Heart left ventricle (tissue), 16 donors: ENCODE data around the gene RPS6KC1. TPM values are rescaled to one million over a fixed set of nuclear protein-coding genes. Genes with fewer than 3 reads are reported as not detected.

Source experiments
- ATAC-seq, 4 donors: fragments of 200-7000 bp; cut with Tn5 transposase; one replicate each; pipeline ENCODE4 v1.9.1; 2020 to 2022; ENCODE audit warnings: moderate library complexity in 4 of 4, mild to moderate bottlenecking in 3 of 4, moderate number of reproducible peaks in 1 of 4
- DNase-seq, 5 donors: peaks; one replicate each; pipeline ENCODE4 v3.0.0-alpha.2; 2020
- H3K27ac ChIP-seq, 12 donors: fragments of 200-600 bp; sonication (generic) in 4 of 12; one replicate each; pipeline versions ENCODE4 v1.5.0 to v1.8.0; 2016 to 2022; ENCODE audit warnings: mild to moderate bottlenecking in 2 of 12
- H3K27me3 ChIP-seq, 9 donors: fragments of 200-600 bp; sonication (generic) in 2 of 9; one replicate each; pipeline versions ENCODE4 v1.5.1 to v1.8.0; 2016 to 2022; ENCODE audit warnings: mild to moderate bottlenecking in 3 of 9
- H3K36me3 ChIP-seq, 9 donors: fragments of 200-600 bp; sonication (generic) in 2 of 9; one replicate each; pipeline versions ENCODE4 v1.5.0 to v1.8.0; 2018 to 2022; ENCODE audit warnings: mild to moderate bottlenecking in 2 of 9
- H3K4me1 ChIP-seq, 12 donors: fragments of 200-600 bp; sonication (generic) in 4 of 12; one replicate each; pipeline versions ENCODE4 v1.5.0 to v1.8.0; 2016 to 2022; ENCODE audit warnings: mild to moderate bottlenecking in 3 of 12
- H3K4me3 ChIP-seq, 12 donors: fragments of 200-600 bp; sonication (generic) in 4 of 12; one replicate each; pipeline versions ENCODE4 v1.5.0 to v1.8.0; 2017 to 2022; ENCODE audit warnings: mild to moderate bottlenecking in 9 of 12, moderate library complexity in 4 of 12
- H3K9me3 ChIP-seq, 12 donors: fragments of 200-600 bp; sonication (generic) in 4 of 12; one replicate each; pipeline versions ENCODE4 v1.5.0 to v1.8.0; 2016 to 2022; ENCODE audit warnings: mild to moderate bottlenecking in 1 of 12
- CTCF ChIP-seq, 12 donors: fragments of 200-600 bp; sonication (generic) in 4 of 12; IDR thresholded peaks; one replicate each; pipeline versions ENCODE4 v1.5.0 to v1.8.0; 2018 to 2022; ENCODE audit warnings: antibody characterized with exemption in 12 of 12, mild to moderate bottlenecking in 5 of 12
- POLR2A ChIP-seq, 2 donors: fragments of 450-650 bp; IDR thresholded peaks; one replicate each; pipeline ENCODE4 v1.6.1; 2017; ENCODE audit warnings: antibody characterized with exemption in 2 of 2, mild to moderate bottlenecking in 2 of 2, moderate library complexity in 2 of 2
- WGBS, 4 donors: extraction: QIAGEN DNeasy Blood & Tissue Kit in 2 of 4; methylation state at CpG; one replicate each; pipeline versions ENCODE4 v1.1.5 to v1.1.7; 2013 to 2018; 5-methylcytosine and 5-hydroxymethylcytosine counted together
- intact Hi-C, 10 donors: fragments of 100-400 bp; cut with DNase I; formaldehyde crosslinking; loops; one replicate each; pipeline versions ENCODE4 v1.11.1 to v1.14.2; 2022
- polyA plus RNA-seq, 2 donors: library from polyadenylated mRNA; stranded (reverse); fragments of 200-250 nt; gene quantifications; one replicate each; pipeline ENCODE4 v1.2.3, GENCODE V29; 2013
- total RNA-seq, 9 donors: library from RNA; depleted of rRNA in 2 of 9; stranded (reverse); fragments of >200 nt in 2 of 9; fragmentation: NEBNext Ultra II Directional in 3 of 9; extraction: Animal tissue kit (Norgen Biotek cat#: 25700) in 3 of 9; gene quantifications; one replicate each; pipeline versions ENCODE4 v1.1.0 to v1.2.4, GENCODE V29; 2016 to 2023
- donor health status: ischemic (EF 13 %, LVEDD 7.1; RV severe dilation, severe dysfunction).
- donor health status: healthy with polysubstance abuse.
- donor health status: DM: no; HTN: yes; CAD: no.
- donor health status: DM: no; HTN: no; CAD: no.
- donor health status: ischemic (EF 25% LVEDD 6.9; RV normal size, moderate dysfunction).
- donor health status: ischemic (EF 25% LVEDD 5.7; RV mildly dilated, moderate dysfunction).
- donor health status: healthy.
- donor health status: DM: yes; HTN: yes; CAD: no.
- donor health status: ischemic (EF 35%, LVEDD 5.7; RV mildly dilated, moderate dysfunction).
- donor health status: nonischemic (EF 11% LVEDD 7.7; RV severe dilation, severe dysfunction).
- donor health status: DM: yes; HTN: yes; CAD: no.
- donor health status: PGD.
- donor health status: ischemic (EF 29% LVEDD 5.4; RV normal size, mild dysfunction).
- donor health status: nonischemic (EF 23%, LVEDD 6.1; RV moderate dilation, normal function).

The RPS6KC1 gene
- total and polyA plus RNA-seq, 11 donors, result 3.0 to 15.6 (median 10.4) TPM

GRCh38 chr1:213127074-213127473, 76.0 kb downstream of the RPS6KC1 start:
- no peak overlapping the region for H3K27ac ChIP-seq
- peaks cover 0 to 10% (median 0%) of the 10 kb centered on the region in 9 donors for H3K36me3 ChIP-seq
- H3K4me3 ChIP-seq, result no peak overlapping the region
- 96 to 100% (median 97%) methylated on average over 1 of the region's 1 CpG for WGBS, 4 donors
- peaks cover 0 to 3% (median 0%) of the 10 kb centered on the region in 12 donors for H3K9me3 ChIP-seq
- no peak for TF ChIP-seq POLR2A (IDR thresholded peaks at IDR 0.05)
- TF ChIP-seq CTCF (IDR thresholded peaks at IDR 0.05), result no peak
- DNase-seq (no peak), ATAC-seq (no peak)
- intact Hi-C loops, result loop anchor here in 5 of 10 donors (10.0 kb wide), 5 partner anchors 98 to 998 kb away; partner anchors contain the start of gene PROX1 (in 1 of the 5)
- H3K4me1 ChIP-seq, result peaks cover 0 to 5% (median 0%) of the 10 kb centered on the region in 12 donors
- no peaks in the 10 kb centered on the region for H3K27me3 ChIP-seq

DNA sequence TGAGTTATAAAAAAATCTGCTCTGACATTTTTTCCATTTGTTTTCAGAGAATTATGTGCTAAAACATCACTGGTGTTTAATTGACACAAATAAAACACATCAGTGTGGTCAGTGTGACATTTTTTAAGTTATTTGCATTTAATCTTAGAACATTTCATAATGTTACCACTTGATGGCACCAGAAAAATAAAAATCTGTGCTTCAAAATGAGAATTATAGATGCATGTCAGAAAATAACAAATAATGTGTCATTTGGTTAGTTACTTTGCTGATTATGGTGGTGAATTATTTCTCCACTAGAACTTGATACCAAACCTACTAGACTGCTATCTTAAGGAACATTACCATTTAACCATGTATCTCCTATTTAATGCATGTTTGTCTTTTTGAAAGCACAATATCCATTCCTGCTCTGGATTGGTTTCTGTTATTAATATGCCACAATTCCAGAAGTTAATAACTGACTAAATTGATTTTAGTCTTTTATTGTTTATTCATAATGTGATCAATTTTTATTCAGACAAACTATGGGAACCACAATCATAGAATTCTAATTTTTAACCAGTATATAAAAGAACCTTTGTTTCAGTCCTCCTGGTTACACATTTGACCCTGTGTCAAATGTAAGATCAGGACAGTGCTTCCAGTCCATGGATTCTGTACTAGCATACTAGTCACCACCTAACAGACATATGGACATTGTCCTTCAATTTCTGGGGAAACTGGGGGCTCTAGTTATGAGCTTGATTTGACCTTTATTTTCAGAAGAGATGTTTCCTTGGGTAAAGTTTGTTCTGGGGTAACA, 81.0 kb downstream of the RPS6KC1 start:
- Histone ChIP-seq H3K4me1 (peaks cover 0 to 16% (median 7%) of the 10 kb centered on the region in 12 donors), H3K9me3 (peaks cover 0 to 3% (median 0%) of the 10 kb centered on the region in 12 donors), H3K27ac (no peak overlapping the region), H3K27me3 (no peaks in the 10 kb centered on the region), H3K36me3 (peaks cover 0 to 10% (median 0%) of the 10 kb centered on the region in 9 donors), H3K4me3 (no peak overlapping the region)
- intact Hi-C loops, result no loop called here
- TF ChIP-seq POLR2A (IDR thresholded peaks at IDR 0.05), result no peak
- TF ChIP-seq CTCF (IDR thresholded peaks at IDR 0.05), result peak in 1 of 12 donors; percentile 4
- DNase-seq (no peak), ATAC-seq (no peak)

DNA sequence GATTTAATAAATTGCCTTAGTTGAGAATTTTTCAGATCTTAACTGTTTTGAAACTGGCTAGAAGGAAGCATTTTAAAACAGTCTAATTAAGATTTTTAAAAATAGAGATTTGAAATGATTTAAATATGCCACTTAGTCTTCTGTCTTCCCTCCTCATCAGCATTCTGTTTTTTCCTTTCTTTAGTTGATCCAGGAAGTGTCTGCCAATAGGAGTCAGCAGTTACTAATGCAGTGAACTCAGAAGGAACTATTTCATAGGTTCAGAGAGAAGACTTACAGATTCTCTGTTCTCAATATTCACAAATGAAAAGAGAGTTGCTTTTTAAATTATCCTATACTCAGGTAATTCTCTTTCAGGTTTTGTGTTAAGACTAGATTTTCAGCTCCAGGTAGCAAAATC, 84.5 kb downstream of the RPS6KC1 start:
- ATAC-seq (no peak), DNase-seq (no peak)
- TF ChIP-seq CTCF (IDR thresholded peaks at IDR 0.05) (no peak), POLR2A (IDR thresholded peaks at IDR 0.05) (no peak)
- intact Hi-C loops, result no loop called here
- H3K36me3 ChIP-seq, result peaks cover 0 to 2% (median 0%) of the 10 kb centered on the region in 9 donors
- H3K27ac ChIP-seq, result no peak overlapping the region
- H3K9me3 ChIP-seq, result peaks cover 0 to 13% (median 3%) of the 10 kb centered on the region in 12 donors
- no peaks in the 10 kb centered on the region for H3K27me3 ChIP-seq
- H3K4me1 ChIP-seq, result peaks cover 0 to 16% (median 7%) of the 10 kb centered on the region in 12 donors
- no peak overlapping the region for H3K4me3 ChIP-seq

GRCh38 chr1:213136190-213136917, 85.3 kb downstream of the RPS6KC1 start:
- peaks cover 0 to 13% (median 3%) of the 10 kb centered on the region in 12 donors for H3K9me3 ChIP-seq
- peaks cover 0 to 16% (median 7%) of the 10 kb centered on the region in 12 donors for H3K4me1 ChIP-seq
- 72 to 81% (median 77%) methylated on average over 5 of the region's 5 CpGs for WGBS, 4 donors
- no peaks in the 10 kb centered on the region for H3K27me3 ChIP-seq
- no peaks in the 10 kb centered on the region for H3K36me3 ChIP-seq
- intact Hi-C loops, result no loop called here
- DNase-seq, result no peak
- ATAC-seq, result no peak
- H3K27ac ChIP-seq, result no peak overlapping the region
- no peak for TF ChIP-seq POLR2A (IDR thresholded peaks at IDR 0.05)
- TF ChIP-seq CTCF (IDR thresholded peaks at IDR 0.05), result no peak
- H3K4me3 ChIP-seq, result no peak overlapping the region
